ENCODE results near the gene HEBP1. TPM values are rescaled to one million over a fixed set of nuclear protein-coding genes. Genes with fewer than 3 reads are reported as not detected.

The HEBP1 gene
- total and polyA plus RNA-seq, 4 donors, result 27.7 to 70.0 (median 50.3) TPM

- Histone ChIP-seq H3K9ac (ENCODE audit: low read depth in 1 of 2, low read length in 2 of 2) (no peak overlapping the region), H3K4me3 (ENCODE audit: low read depth in 1 of 3, low read length in 3 of 3) (no peak overlapping the region), H3K9me3 (ENCODE audit: control insufficient read depth in 4 of 4, low read length in 3 of 4) (no peaks in the 10 kb centered on the region), H3K4me1 (ENCODE audit: control insufficient read depth in 4 of 4, insufficient read depth in 4 of 4, low read length in 3 of 4) (no peaks in the 10 kb centered on the region), H3K36me3 (ENCODE audit: control insufficient read depth in 4 of 4, insufficient read depth in 3 of 4, low read depth in 1 of 4, low read length in 3 of 4) (peaks cover 19 to 52% (median 44%) of the 10 kb centered on the region in 4 donors), H3K27ac (ENCODE audit: low read depth in 1 of 2, low read length in 2 of 2) (no peak overlapping the region), H3K27me3 (ENCODE audit: control insufficient read depth in 4 of 4, insufficient read depth in 4 of 4, low read length in 3 of 4) (no peaks in the 10 kb centered on the region)
- WGBS, result 82% methylated on average over 5 of the region's 5 CpGs
- TF ChIP-seq ZBTB33 (IDR thresholded peaks at IDR 0.05) (no peak), HNF4A (conservative IDR thresholded peaks at IDR 0.05) (no peak), NR2F2 (IDR thresholded peaks at IDR 0.05) (no peak), EGR1 (IDR thresholded peaks at IDR 0.05; ENCODE audit: low read depth in 2 of 2) (no peak), SP1 (IDR thresholded peaks at IDR 0.05) (no peak), REST (IDR thresholded peaks at IDR 0.05) (no peak)
- DNase-seq (ENCODE audit: low spot score), result no peak
Measured at GRCh38 chr12:12984149-12984548, 15.9 kb downstream of the HEBP1 start.

GRCh38 chr12:12983420-12984035 lies 16.5 kb downstream of the HEBP1 start:
- Histone ChIP-seq H3K36me3 (ENCODE audit: control insufficient read depth in 4 of 4, insufficient read depth in 3 of 4, low read depth in 1 of 4, low read length in 3 of 4) (peaks cover 17 to 53% (median 45%) of the 10 kb centered on the region in 4 donors), H3K27ac (ENCODE audit: low read depth in 1 of 2, low read length in 2 of 2) (no peak overlapping the region)
- 57% methylated on average over 9 of the region's 9 CpGs for WGBS

More at GRCh38 chr12:12983420-12984035, 16.5 kb downstream of the HEBP1 start:
- TF ChIP-seq MAX (IDR thresholded peaks at IDR 0.05), result no peak
- peak; percentile 59 for TF ChIP-seq CTCF (IDR thresholded peaks at IDR 0.05; ENCODE audit: low read depth, low read length, missing input control)
- TF ChIP-seq RAD21 (IDR thresholded peaks at IDR 0.05), result peak; percentile 81 to 90
- no peak for TF ChIP-seq TAF1 (conservative IDR thresholded peaks at IDR 0.05)
- TF ChIP-seq SP1 (IDR thresholded peaks at IDR 0.05), result no peak
- TF ChIP-seq JUND (IDR thresholded peaks at IDR 0.05), result no peak
- no peak for TF ChIP-seq YY1 (IDR thresholded peaks at IDR 0.05)
- Histone ChIP-seq H3K4me3 (ENCODE audit: low read depth in 1 of 3, low read length in 3 of 3) (no peak overlapping the region), H3K4me1 (ENCODE audit: control insufficient read depth in 4 of 4, insufficient read depth in 4 of 4, low read length in 3 of 4) (no peaks in the 10 kb centered on the region), H3K9ac (ENCODE audit: low read depth in 1 of 2, low read length in 2 of 2) (no peak overlapping the region), H3K9me3 (ENCODE audit: control insufficient read depth in 4 of 4, low read length in 3 of 4) (no peaks in the 10 kb centered on the region), H3K27me3 (ENCODE audit: control insufficient read depth in 4 of 4, insufficient read depth in 4 of 4, low read length in 3 of 4) (no peaks in the 10 kb centered on the region)
- DNase-seq (ENCODE audit: low spot score), result no peak
